Lower lobe of right lung (tissue), 2 donors: ENCODE results near the gene ITIH6. TPM values are rescaled to one million over a fixed set of nuclear protein-coding genes. Genes with fewer than 3 reads are reported as not detected.
"Not testable (repeated sequence)": the region's sequence is repeated elsewhere in the genome, so short reads cannot be mapped to it uniquely, and the experiment has no call there.

ENCODE experiments used
- ATAC-seq, 2 donors: fragments of 200-7000 bp; cut with Tn5 transposase; one replicate each; pipeline ENCODE4 v1.9.1; 2020 to 2022; ENCODE audit warnings: mild to moderate bottlenecking in 2 of 2, moderate library complexity in 2 of 2
- DNase-seq: peaks from one replicate; pipeline ENCODE4 v3.0.0-alpha.2; 2020
- H3K27ac ChIP-seq: fragments of 200-600 bp; one replicate; pipeline ENCODE4 v1.8.0; 2022
- H3K27me3 ChIP-seq: fragments of 200-600 bp; one replicate; pipeline ENCODE4 v1.8.0; 2022; ENCODE audit warnings: low read depth
- H3K36me3 ChIP-seq: fragments of 200-600 bp; one replicate; pipeline ENCODE4 v1.8.0; 2022; ENCODE audit warnings: mild to moderate bottlenecking
- H3K4me1 ChIP-seq: fragments of 200-600 bp; one replicate; pipeline ENCODE4 v1.8.0; 2022
- H3K4me3 ChIP-seq: fragments of 200-600 bp; one replicate; pipeline ENCODE4 v1.8.0; 2022; ENCODE audit warnings: mild to moderate bottlenecking
- H3K9me3 ChIP-seq: fragments of 200-600 bp; one replicate; pipeline ENCODE4 v1.8.0; 2022
- intact Hi-C: fragments of 100-400 bp; cut with DNase I; formaldehyde crosslinking; loops from one replicate; pipeline ENCODE4 v1.11.0; 2022
- long read RNA-seq: library from polyadenylated mRNA; unstranded; transcript quantifications from one replicate; pipeline ENCODE4 v2.0.0, GENCODE V29; 2021
- total RNA-seq: library from RNA; stranded (reverse); fragmentation: NEBNext Ultra II Directional; extraction: Animal tissue kit (Norgen Biotek cat#: 25700); gene quantifications from one replicate; pipeline ENCODE4 v1.2.1, GENCODE V29; 2021
- TF ChIP-seq, protein P1 (sequence below): fragments of 200-600 bp; IDR thresholded peaks from one replicate; pipeline ENCODE4 v1.8.0; 2022; ENCODE audit warnings: antibody characterized with exemption, mild to moderate bottlenecking
- donor health status: DM: no; HTN: yes; CAD: no; lungs with severe emphysema.

ITIH6 gene
- total RNA-seq: not detected
- long read RNA-seq: 0 reads

- Histone ChIP-seq H3K36me3 (no peaks in the 10 kb centered on the region), H3K4me3 (no peak within 1 kb of the TSS), H3K27me3 (no peaks in the 10 kb centered on the region), H3K9me3 (no peaks in the 10 kb centered on the region), H3K27ac (no peak within 1 kb of the TSS), H3K4me1 (no peaks in the 10 kb centered on the region)
- TF ChIP-seq, protein P1, sequence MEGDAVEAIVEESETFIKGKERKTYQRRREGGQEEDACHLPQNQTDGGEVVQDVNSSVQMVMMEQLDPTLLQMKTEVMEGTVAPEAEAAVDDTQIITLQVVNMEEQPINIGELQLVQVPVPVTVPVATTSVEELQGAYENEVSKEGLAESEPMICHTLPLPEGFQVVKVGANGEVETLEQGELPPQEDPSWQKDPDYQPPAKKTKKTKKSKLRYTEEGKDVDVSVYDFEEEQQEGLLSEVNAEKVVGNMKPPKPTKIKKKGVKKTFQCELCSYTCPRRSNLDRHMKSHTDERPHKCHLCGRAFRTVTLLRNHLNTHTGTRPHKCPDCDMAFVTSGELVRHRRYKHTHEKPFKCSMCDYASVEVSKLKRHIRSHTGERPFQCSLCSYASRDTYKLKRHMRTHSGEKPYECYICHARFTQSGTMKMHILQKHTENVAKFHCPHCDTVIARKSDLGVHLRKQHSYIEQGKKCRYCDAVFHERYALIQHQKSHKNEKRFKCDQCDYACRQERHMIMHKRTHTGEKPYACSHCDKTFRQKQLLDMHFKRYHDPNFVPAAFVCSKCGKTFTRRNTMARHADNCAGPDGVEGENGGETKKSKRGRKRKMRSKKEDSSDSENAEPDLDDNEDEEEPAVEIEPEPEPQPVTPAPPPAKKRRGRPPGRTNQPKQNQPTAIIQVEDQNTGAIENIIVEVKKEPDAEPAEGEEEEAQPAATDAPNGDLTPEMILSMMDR: no peak
- no peak for DNase-seq
- no peak for ATAC-seq
- intact Hi-C loops: no loop called here
Measured at GRCh38 chrX:54798137-54798536, at the start of gene ITIH6. Gene ITIH6, minus strand, starts transcription at chrX:54798255. Its CDS starts 45 bp downstream, at chrX:54798210.

- H3K36me3 ChIP-seq, H3K4me1 ChIP-seq, intact Hi-C loops, H3K27me3 ChIP-seq, H3K27ac ChIP-seq, H3K4me3 ChIP-seq, DNase-seq, H3K9me3 ChIP-seq, ATAC-seq: not testable (repeated sequence)
Measured at GRCh38 chrX:54847700-54848099, 49.6 kb upstream of the ITIH6 start.

DNA sequence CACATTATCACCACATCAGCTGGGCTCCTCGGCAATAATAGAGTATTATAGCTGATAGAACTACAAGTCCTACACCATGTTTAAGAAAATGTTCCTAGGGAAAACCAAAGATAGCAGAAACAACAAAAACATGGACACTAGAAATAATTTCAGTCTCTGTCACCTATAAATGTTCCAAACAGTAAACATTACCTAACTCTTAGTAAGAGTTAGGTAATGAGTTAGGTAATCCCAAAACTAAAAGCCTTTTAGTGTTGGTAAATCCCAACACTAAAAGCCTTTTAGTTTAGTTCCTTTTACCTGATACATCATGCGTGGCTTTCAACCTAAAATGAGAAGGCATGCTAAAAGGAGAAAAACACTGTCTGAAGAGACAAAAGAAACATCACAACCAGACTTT, 45.0 kb upstream of the ITIH6 start:
- no peak for ATAC-seq
- H3K27me3 ChIP-seq: no peaks in the 10 kb centered on the region
- no peaks in the 10 kb centered on the region for H3K9me3 ChIP-seq
- TF ChIP-seq, protein P1: no peak
- no peak for DNase-seq
- no peak overlapping the region for H3K4me3 ChIP-seq
- H3K27ac ChIP-seq: no peak overlapping the region
- no peaks in the 10 kb centered on the region for H3K4me1 ChIP-seq
- intact Hi-C loops: no loop called here
- no peaks in the 10 kb centered on the region for H3K36me3 ChIP-seq

- no peak for ATAC-seq
- no peak overlapping the region for H3K4me3 ChIP-seq
- TF ChIP-seq, protein P1: no peak
- H3K4me1 ChIP-seq: no peaks in the 10 kb centered on the region
- H3K27me3 ChIP-seq: no peaks in the 10 kb centered on the region
- H3K36me3 ChIP-seq: no peaks in the 10 kb centered on the region
- no peak overlapping the region for H3K27ac ChIP-seq
- intact Hi-C loops: no loop called here
- no peak for DNase-seq
- H3K9me3 ChIP-seq: no peaks in the 10 kb centered on the region
Measured at GRCh38 chrX:54842607-54843006, 44.6 kb upstream of the ITIH6 start.

DNA sequence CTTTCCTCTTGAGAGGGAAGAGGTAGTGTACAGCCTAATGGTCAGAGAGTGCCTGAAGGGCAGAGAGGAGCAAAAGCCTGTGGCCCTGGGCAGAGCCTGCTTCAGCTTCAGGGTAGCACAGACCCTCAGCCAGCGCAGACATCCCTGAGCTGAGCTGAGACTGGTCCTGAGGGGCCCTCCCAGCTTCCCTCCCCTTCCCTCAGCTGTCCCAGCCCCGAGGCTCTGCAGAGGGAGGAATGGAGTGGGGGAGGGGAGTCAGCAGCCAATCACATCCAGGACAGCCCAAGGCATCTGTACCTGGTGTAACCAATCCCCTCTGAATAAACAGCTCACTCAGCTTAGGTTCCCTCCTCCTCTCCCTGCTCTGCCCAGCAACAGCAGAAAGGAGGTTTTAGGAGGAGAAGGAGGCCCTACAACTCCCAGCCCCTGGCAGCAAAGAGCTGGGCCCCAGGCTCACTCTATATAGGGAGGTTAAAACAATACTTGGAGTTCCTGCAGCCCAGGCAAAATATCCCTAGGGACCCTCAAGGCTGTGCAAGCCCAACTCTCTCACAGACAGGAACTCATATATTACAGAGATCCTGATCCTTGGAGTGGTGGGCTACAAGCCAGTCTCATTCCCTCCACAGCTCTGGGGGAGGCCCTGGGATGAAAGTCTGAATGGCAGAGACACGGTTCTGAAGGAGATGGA, 43.3 kb upstream of the ITIH6 start:
- H3K27ac ChIP-seq, intact Hi-C loops, ATAC-seq: not testable (repeated sequence)

GRCh38 chrX:54838583-54838982, 40.5 kb upstream of the ITIH6 start:
- Histone ChIP-seq H3K4me3 (no peak overlapping the region), H3K36me3 (no peaks in the 10 kb centered on the region), H3K27ac (no peak overlapping the region), H3K4me1 (no peaks in the 10 kb centered on the region), H3K9me3 (no peaks in the 10 kb centered on the region), H3K27me3 (no peaks in the 10 kb centered on the region)
- no peak for DNase-seq
- intact Hi-C loops: no loop called here
- no peak for ATAC-seq
- TF ChIP-seq, protein P1: no peak

More for the DNA sequence above, 43.3 kb upstream of the ITIH6 start:
- DNase-seq, H3K27me3 ChIP-seq, H3K4me1 ChIP-seq, H3K9me3 ChIP-seq, H3K36me3 ChIP-seq, H3K4me3 ChIP-seq: not testable (repeated sequence)
